Activated CD4-positive, alpha-beta T cell treated with anti-CD3 and anti-CD28 coated beads, Interleukin-2, amount 10 ng/mL, durations not matched to agents 7 days and 5 days (primary cell): ENCODE measurements around the gene IL18RAP. TPM values are rescaled to one million over a fixed set of nuclear protein-coding genes. Genes with fewer than 3 reads are reported as not detected.

Experiments
- CTCF ChIA-PET: fragments of 350-600 bp; sonication (Branson Sonifier 250); formaldehyde crosslinking; loops from one replicate; lab custom pipeline; 2021; ENCODE audit warnings: antibody characterized with exemption; lab: Charles Lee
- POLR2A ChIA-PET: fragments of 350-600 bp; sonication (Branson Sonifier 250); formaldehyde crosslinking; loops from one replicate; lab custom pipeline; 2021; ENCODE audit warnings: antibody characterized with exemption; lab: Charles Lee
- DNase-seq: peaks from one replicate; pipeline ENCODE4 v3.0.0-alpha.2; 2020
- H3K27ac Mint-ChIP-seq: one replicate; pipeline ENCODE4 v1.8.0; 2021; ENCODE audit warnings: mild to moderate bottlenecking, moderate library complexity, mixed read lengths
- H3K27me3 Mint-ChIP-seq: one replicate; pipeline ENCODE4 v1.8.0; 2021; ENCODE audit warnings: mixed read lengths
- H3K36me3 Mint-ChIP-seq: one replicate; pipeline ENCODE4 v1.8.0; 2021; ENCODE audit warnings: low read depth, mixed read lengths
- H3K4me1 Mint-ChIP-seq: one replicate; pipeline ENCODE4 v1.8.0; 2021; ENCODE audit warnings: mixed read lengths
- H3K4me3 Mint-ChIP-seq: one replicate; pipeline ENCODE4 v1.8.0; 2021; ENCODE audit warnings: mild to moderate bottlenecking, moderate library complexity, mixed read lengths
- H3K9me3 Mint-ChIP-seq: one replicate; pipeline ENCODE4 v1.8.0; 2021; ENCODE audit warnings: mixed read lengths
- total RNA-seq, 2 experiments: library from RNA; stranded (reverse); gene quantifications; one replicate each; pipeline ENCODE4 v1.2.3, GENCODE V29; 2021

IL18RAP gene
- total RNA-seq, 2 experiments from 2014 or later, result 3.8 TPM

GRCh38 chr2:102397209-102397608 lies 25.8 kb upstream of the IL18RAP start:
- CTCF ChIA-PET, result interaction anchor here (1.8 kb wide), 1 partner anchor 10 kb away, joined by 6 read pairs; no protein-coding TSS in a partner anchor
- peaks cover 17% of the 10 kb centered on the region for H3K36me3 Mint-ChIP-seq

GRCh38 chr2:102399499-102400141 lies 23.3 kb upstream of the IL18RAP start:
- H3K4me1 Mint-ChIP-seq, result peaks cover 24% of the 10 kb centered on the region

More at GRCh38 chr2:102397209-102397608, 25.8 kb upstream of the IL18RAP start:
- H3K9me3 Mint-ChIP-seq, result peaks cover 3% of the 10 kb centered on the region
- no peak for DNase-seq
- no peak overlapping the region for H3K27ac Mint-ChIP-seq
- POLR2A ChIA-PET, result no interaction called here
- peaks cover 24% of the 10 kb centered on the region for H3K4me1 Mint-ChIP-seq
- no peaks in the 10 kb centered on the region for H3K27me3 Mint-ChIP-seq
- no peak overlapping the region for H3K4me3 Mint-ChIP-seq

GRCh38 chr2:102401456-102401855 lies 21.5 kb upstream of the IL18RAP start:
- H3K27ac Mint-ChIP-seq, result no peak overlapping the region
- H3K9me3 Mint-ChIP-seq, result peaks cover 3% of the 10 kb centered on the region
- DNase-seq, result no peak
- POLR2A ChIA-PET, result no interaction called here
- CTCF ChIA-PET, result interaction anchor here (1.0 kb wide), 1 partner anchor 99 kb away, joined by 3 read pairs; no protein-coding TSS in a partner anchor
- peaks cover 24% of the 10 kb centered on the region for H3K4me1 Mint-ChIP-seq
- no peak overlapping the region for H3K4me3 Mint-ChIP-seq
- H3K36me3 Mint-ChIP-seq, result peaks cover 3% of the 10 kb centered on the region
- no peaks in the 10 kb centered on the region for H3K27me3 Mint-ChIP-seq

More at GRCh38 chr2:102399499-102400141, 23.3 kb upstream of the IL18RAP start:
- no peak overlapping the region for H3K4me3 Mint-ChIP-seq
- POLR2A ChIA-PET, result no interaction called here
- no peak for DNase-seq
- H3K27ac Mint-ChIP-seq, result no peak overlapping the region
- peaks cover 3% of the 10 kb centered on the region for H3K9me3 Mint-ChIP-seq
- H3K27me3 Mint-ChIP-seq, result no peaks in the 10 kb centered on the region
- CTCF ChIA-PET, result interaction anchor here (1.5 kb wide), 1 partner anchor 19 kb away, joined by 4 read pairs; no protein-coding TSS in a partner anchor
- peaks cover 5% of the 10 kb centered on the region for H3K36me3 Mint-ChIP-seq

GRCh38 chr2:102401865-102402264 lies 21.1 kb upstream of the IL18RAP start:
- DNase-seq, result no peak
- Mint-ChIP-seq H3K36me3 (peaks cover 3% of the 10 kb centered on the region), H3K4me3 (no peak overlapping the region), H3K9me3 (peaks cover 3% of the 10 kb centered on the region), H3K27ac (no peak overlapping the region), H3K27me3 (no peaks in the 10 kb centered on the region), H3K4me1 (peaks cover 24% of the 10 kb centered on the region)
- ChIA-PET CTCF (interaction anchor here (1.0 kb wide), 1 partner anchor 98 kb away, joined by 3 read pairs; no protein-coding TSS in a partner anchor), POLR2A (no interaction called here)

GRCh38 chr2:102410952-102411351 lies 12.0 kb upstream of the IL18RAP start:
- ChIA-PET CTCF (no interaction called here), POLR2A (no interaction called here)
- Mint-ChIP-seq H3K4me1 (no peaks in the 10 kb centered on the region), H3K27me3 (no peaks in the 10 kb centered on the region), H3K27ac (no peak overlapping the region), H3K36me3 (peaks cover 40% of the 10 kb centered on the region), H3K9me3 (peaks cover 44% of the 10 kb centered on the region), H3K4me3 (no peak overlapping the region)
- no peak for DNase-seq

GRCh38 chr2:102412199-102412598 lies 10.8 kb upstream of the IL18RAP start:
- CTCF ChIA-PET, result no interaction called here
- Mint-ChIP-seq H3K27ac (no peak overlapping the region), H3K4me1 (peaks cover 10% of the 10 kb centered on the region), H3K4me3 (no peak overlapping the region), H3K9me3 (peaks cover 49% of the 10 kb centered on the region), H3K36me3 (peaks cover 49% of the 10 kb centered on the region), H3K27me3 (no peaks in the 10 kb centered on the region)
- no peak for DNase-seq
- POLR2A ChIA-PET, result no interaction called here

- Mint-ChIP-seq H3K4me3 (peak overlapping the region; percentile 23), H3K36me3 (peaks cover 62% of the 10 kb centered on the region), H3K9me3 (peaks cover 33% of the 10 kb centered on the region), H3K27ac (peak overlapping the region; percentile 94), H3K4me1 (peaks cover 59% of the 10 kb centered on the region), H3K27me3 (no peaks in the 10 kb centered on the region)
- POLR2A ChIA-PET, result no interaction called here
- CTCF ChIA-PET, result interaction anchor here (1.7 to 2.7 kb wide), 3 partner anchors 18 to 167 kb away, joined by 4 to 10 read pairs (median 6); no protein-coding TSS in a partner anchor
- DNase-seq, result no peak
Measured at GRCh38 chr2:102417946-102418345, 5.0 kb upstream of the IL18RAP start.

- Mint-ChIP-seq H3K4me1 (peaks cover 65% of the 10 kb centered on the region), H3K27me3 (no peaks in the 10 kb centered on the region), H3K27ac (peak overlapping the region; percentile 94), H3K9me3 (peaks cover 29% of the 10 kb centered on the region), H3K4me3 (peak overlapping the region; percentile 66), H3K36me3 (peaks cover 61% of the 10 kb centered on the region)
- POLR2A ChIA-PET, result no interaction called here
- peak; percentile 33 for DNase-seq
- CTCF ChIA-PET, result interaction anchor here (0.7 to 2.7 kb wide), 4 partner anchors 12 to 167 kb away, joined by 3 to 10 read pairs (median 5); no protein-coding TSS in a partner anchor
Measured at GRCh38 chr2:102418421-102418961, 4.5 kb upstream of the IL18RAP start.

GRCh38 chr2:102420290-102420689 lies 2.7 kb upstream of the IL18RAP start:
- H3K27ac Mint-ChIP-seq, result no peak overlapping the region
- CTCF ChIA-PET, result interaction anchor here (0.9 kb wide), 3 partner anchors 18 to 64 kb away, joined by 3 read pairs; no protein-coding TSS in a partner anchor
- POLR2A ChIA-PET, result no interaction called here
- peaks cover 15% of the 10 kb centered on the region for H3K9me3 Mint-ChIP-seq
- peaks cover 59% of the 10 kb centered on the region for H3K36me3 Mint-ChIP-seq
- H3K4me1 Mint-ChIP-seq, result peaks cover 77% of the 10 kb centered on the region
- H3K27me3 Mint-ChIP-seq, result no peaks in the 10 kb centered on the region
- no peak for DNase-seq
- no peak overlapping the region for H3K4me3 Mint-ChIP-seq

- POLR2A ChIA-PET, result no interaction called here
- CTCF ChIA-PET, result interaction anchor here (0.7 to 1.0 kb wide), 2 partner anchors 11 to 161 kb away, joined by 3 read pairs; no protein-coding TSS in a partner anchor
- Mint-ChIP-seq H3K27me3 (no peaks in the 10 kb centered on the region), H3K27ac (no peak overlapping the region), H3K9me3 (peaks cover 12% of the 10 kb centered on the region), H3K36me3 (peaks cover 50% of the 10 kb centered on the region), H3K4me1 (peaks cover 69% of the 10 kb centered on the region), H3K4me3 (no peak overlapping the region)
- DNase-seq, result no peak
Measured at GRCh38 chr2:102421890-102422759, 835 bp upstream of the IL18RAP start.

- H3K36me3 Mint-ChIP-seq, result peaks cover 45% of the 10 kb centered on the region
Measured at GRCh38 chr2:102423368-102423767, 408 bp downstream of the IL18RAP start.

GRCh38 chr2:102424754-102425153 lies 1.8 kb downstream of the IL18RAP start:
- ChIA-PET CTCF (interaction anchor here (0.9 to 2.2 kb wide), 2 partner anchors 10 to 68 kb away, joined by 3 to 6 read pairs; no protein-coding TSS in a partner anchor), POLR2A (no interaction called here)
- DNase-seq, result no peak
- Mint-ChIP-seq H3K4me3 (no peak overlapping the region), H3K27me3 (no peaks in the 10 kb centered on the region), H3K36me3 (peaks cover 51% of the 10 kb centered on the region), H3K9me3 (peaks cover 12% of the 10 kb centered on the region), H3K4me1 (peaks cover 47% of the 10 kb centered on the region), H3K27ac (no peak overlapping the region)

More at GRCh38 chr2:102423368-102423767, 408 bp downstream of the IL18RAP start:
- Mint-ChIP-seq H3K4me3 (no peak overlapping the region), H3K4me1 (peaks cover 60% of the 10 kb centered on the region), H3K27ac (no peak overlapping the region), H3K9me3 (peaks cover 10% of the 10 kb centered on the region), H3K27me3 (no peaks in the 10 kb centered on the region)
- ChIA-PET POLR2A (no interaction called here), CTCF (interaction anchor here (0.8 to 1.0 kb wide), 2 partner anchors 56 to 162 kb away, joined by 3 read pairs; no protein-coding TSS in a partner anchor)
- DNase-seq, result no peak
